ENCODE data around the gene DUSP28. TPM values are rescaled to one million over a fixed set of nuclear protein-coding genes. Genes with fewer than 3 reads are reported as not detected.

Gene DUSP28
- total RNA-seq, 4 donors from 2014 or later, result 7.6 to 18.3 (median 13.2) TPM

- no peaks in the 10 kb centered on the region for H3K9me3 ChIP-seq
- H3K4me1 ChIP-seq, result peaks cover 31 to 34% of the 10 kb centered on the region in 2 donors
- ATAC-seq (no peak), DNase-seq (peak in 1 of 2 donors; percentile 9)
- H3K36me3 ChIP-seq, result peaks cover 0 to 19% of the 10 kb centered on the region in 2 donors
- no peak overlapping the region for H3K4me3 ChIP-seq
- no peak for TF ChIP-seq POLR2A (IDR thresholded peaks at IDR 0.05)
- TF ChIP-seq, protein P1, sequence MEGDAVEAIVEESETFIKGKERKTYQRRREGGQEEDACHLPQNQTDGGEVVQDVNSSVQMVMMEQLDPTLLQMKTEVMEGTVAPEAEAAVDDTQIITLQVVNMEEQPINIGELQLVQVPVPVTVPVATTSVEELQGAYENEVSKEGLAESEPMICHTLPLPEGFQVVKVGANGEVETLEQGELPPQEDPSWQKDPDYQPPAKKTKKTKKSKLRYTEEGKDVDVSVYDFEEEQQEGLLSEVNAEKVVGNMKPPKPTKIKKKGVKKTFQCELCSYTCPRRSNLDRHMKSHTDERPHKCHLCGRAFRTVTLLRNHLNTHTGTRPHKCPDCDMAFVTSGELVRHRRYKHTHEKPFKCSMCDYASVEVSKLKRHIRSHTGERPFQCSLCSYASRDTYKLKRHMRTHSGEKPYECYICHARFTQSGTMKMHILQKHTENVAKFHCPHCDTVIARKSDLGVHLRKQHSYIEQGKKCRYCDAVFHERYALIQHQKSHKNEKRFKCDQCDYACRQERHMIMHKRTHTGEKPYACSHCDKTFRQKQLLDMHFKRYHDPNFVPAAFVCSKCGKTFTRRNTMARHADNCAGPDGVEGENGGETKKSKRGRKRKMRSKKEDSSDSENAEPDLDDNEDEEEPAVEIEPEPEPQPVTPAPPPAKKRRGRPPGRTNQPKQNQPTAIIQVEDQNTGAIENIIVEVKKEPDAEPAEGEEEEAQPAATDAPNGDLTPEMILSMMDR (IDR thresholded peaks at IDR 0.05 in 4 of 5, conservative IDR thresholded peaks at IDR 0.05 in 1 of 5), result no peak
- no peaks in the 10 kb centered on the region for H3K27me3 ChIP-seq
- no peak overlapping the region for H3K27ac ChIP-seq
- in situ Hi-C loops (cut with MboI; ENCODE audit: low sequenced_read_pairs in 4 of 4), result no loop called here
- intact Hi-C loops (cut with DNase I; ENCODE audit: low total_unique reads), result no loop called here
Measured at GRCh38 chr2:240570531-240571313, 10.6 kb downstream of the DUSP28 start.

DNA sequence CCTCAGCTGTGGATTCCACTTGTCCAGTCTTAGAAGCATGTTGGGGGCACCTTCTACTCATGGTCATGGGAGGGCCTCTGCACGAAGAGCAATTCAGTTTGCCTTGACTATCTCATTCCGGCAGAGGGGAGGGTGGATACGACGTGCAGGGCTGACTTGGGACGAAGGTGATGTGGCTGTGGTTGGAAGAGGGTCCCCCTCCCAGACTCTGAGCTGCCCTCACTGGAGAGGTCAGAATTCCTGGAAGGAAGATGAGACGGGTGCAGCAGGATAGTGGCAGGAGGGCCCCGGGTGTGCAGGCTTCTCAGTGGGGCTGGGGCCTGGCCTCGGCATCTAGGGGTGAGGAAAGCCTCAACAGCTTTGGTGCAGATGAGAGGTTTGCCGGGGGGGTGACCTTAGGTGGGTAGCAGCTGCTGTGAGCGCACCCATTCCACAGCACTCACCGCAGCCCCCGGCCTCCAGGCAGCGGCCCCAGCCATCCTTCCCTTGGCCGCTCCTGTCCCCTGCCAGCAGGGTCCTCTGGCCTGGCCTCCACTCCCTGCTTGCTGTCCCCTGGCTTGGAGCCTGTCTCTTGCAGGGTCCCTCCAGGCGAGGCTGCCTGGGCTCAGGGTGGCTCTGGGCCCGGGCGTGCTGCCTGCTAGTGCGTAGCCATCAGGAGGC, 11.3 kb downstream of the DUSP28 start:
- no peak for ATAC-seq
- Histone ChIP-seq H3K4me1 (peaks cover 25 to 29% of the 10 kb centered on the region in 2 donors), H3K27me3 (no peaks in the 10 kb centered on the region), H3K4me3 (no peak overlapping the region), H3K36me3 (peaks cover 0 to 24% of the 10 kb centered on the region in 2 donors), H3K27ac (no peak overlapping the region), H3K9me3 (no peaks in the 10 kb centered on the region)
- intact Hi-C loops (cut with DNase I; ENCODE audit: low total_unique reads), result no loop called here
- TF ChIP-seq POLR2A (IDR thresholded peaks at IDR 0.05), result no peak
- TF ChIP-seq, protein P1 (IDR thresholded peaks at IDR 0.05 in 4 of 5, conservative IDR thresholded peaks at IDR 0.05 in 1 of 5), result no peak
- DNase-seq, result peak in 1 of 2 donors; percentile 9
- in situ Hi-C loops (cut with MboI; ENCODE audit: low sequenced_read_pairs in 4 of 4), result no loop called here

DNA sequence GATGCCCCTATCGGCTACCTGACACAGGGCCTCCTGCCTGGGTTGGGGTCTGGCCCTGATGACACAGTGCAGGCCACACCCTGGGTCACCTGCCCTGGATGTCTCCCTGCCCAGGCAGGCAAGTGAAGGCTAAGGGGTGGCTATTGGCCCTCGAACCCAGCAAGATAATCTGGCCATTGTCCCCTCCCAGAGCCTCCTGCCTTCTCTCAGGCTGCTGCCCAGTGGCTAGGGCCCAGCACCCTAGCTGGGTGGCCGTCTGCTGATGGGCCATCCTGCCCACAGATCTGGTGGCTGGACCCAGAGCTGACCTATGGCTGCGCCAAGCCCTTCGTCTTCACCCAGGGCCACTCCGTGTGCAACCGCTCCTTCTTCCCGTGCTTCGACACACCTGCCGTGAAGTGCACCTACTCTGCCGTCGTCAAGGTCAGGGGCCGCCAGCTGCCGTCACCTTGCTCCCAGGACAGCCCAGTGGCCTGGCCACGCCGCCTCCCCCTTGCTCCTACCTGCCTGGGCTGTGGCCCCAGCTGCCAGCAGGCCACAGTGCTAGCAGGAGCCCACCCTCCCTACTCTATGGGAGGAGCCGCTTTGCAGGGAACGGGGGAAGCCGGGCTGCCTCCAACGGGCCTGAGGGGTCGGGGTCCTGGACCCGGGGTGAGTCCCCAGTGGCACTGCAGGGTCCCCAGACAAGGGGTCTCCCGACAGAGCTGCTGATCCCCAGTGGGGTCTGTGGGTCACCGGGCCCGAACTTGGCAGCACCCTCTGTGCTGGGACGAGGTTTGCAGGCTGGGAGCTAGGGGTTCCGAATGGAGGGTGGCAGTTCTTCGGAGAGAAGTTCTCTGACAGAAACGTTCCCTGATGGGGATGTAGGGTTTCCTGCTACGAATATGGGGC, 12.2 kb downstream of the DUSP28 start:
- no peak for ATAC-seq
- no peak for TF ChIP-seq POLR2A (IDR thresholded peaks at IDR 0.05)
- TF ChIP-seq, protein P1 (IDR thresholded peaks at IDR 0.05 in 4 of 5, conservative IDR thresholded peaks at IDR 0.05 in 1 of 5), result no peak
- Histone ChIP-seq H3K27me3 (no peaks in the 10 kb centered on the region), H3K9me3 (no peaks in the 10 kb centered on the region), H3K36me3 (peaks cover 0 to 32% of the 10 kb centered on the region in 2 donors), H3K4me3 (no peak overlapping the region), H3K27ac (no peak overlapping the region), H3K4me1 (peaks cover 16 to 20% of the 10 kb centered on the region in 2 donors)
- intact Hi-C loops (cut with DNase I; ENCODE audit: low total_unique reads) (no loop called here), in situ Hi-C loops (cut with MboI; ENCODE audit: low sequenced_read_pairs in 4 of 4) (no loop called here)
- DNase-seq, result peak in 1 of 2 donors; percentile 8

- Histone ChIP-seq H3K27me3 (no peaks in the 10 kb centered on the region), H3K4me1 (peaks cover 13 to 16% of the 10 kb centered on the region in 2 donors), H3K4me3 (no peak overlapping the region), H3K9me3 (no peaks in the 10 kb centered on the region), H3K36me3 (peaks cover 0 to 38% of the 10 kb centered on the region in 2 donors), H3K27ac (no peak overlapping the region)
- TF ChIP-seq POLR2A (IDR thresholded peaks at IDR 0.05), result no peak
- TF ChIP-seq, protein P1 (IDR thresholded peaks at IDR 0.05 in 4 of 5, conservative IDR thresholded peaks at IDR 0.05 in 1 of 5), result no peak
- DNase-seq (peak in 1 of 2 donors; percentile 7), ATAC-seq (no peak)
- in situ Hi-C loops (cut with MboI; ENCODE audit: low sequenced_read_pairs in 4 of 4) (no loop called here), intact Hi-C loops (cut with DNase I; ENCODE audit: low total_unique reads) (no loop called here)
Measured at GRCh38 chr2:240573071-240573515, 12.9 kb downstream of the DUSP28 start.

Data from gastrocnemius medialis (tissue), 4 donors.